ENCODE measurements around the gene SRXN1.

Gene SRXN1

GRCh38 chr20:623704-624103 is 29.3 kb downstream of the SRXN1 start:
- H3K27me3 ChIP-seq (ENCODE audit: insufficient read depth, low read length), result peaks cover 5% of the 10 kb centered on the region; the same call in 1 of the 2 replicates
- no peaks in the 10 kb centered on the region for H3F3A ChIP-seq (ENCODE audit: insufficient read depth, low read length)
- H3K27ac ChIP-seq (ENCODE audit: low read depth, low read length, poor library complexity, severe bottlenecking), result no peak overlapping the region
- no peak overlapping the region for H3K9ac ChIP-seq (ENCODE audit: low read length)
- no peaks in the 10 kb centered on the region for H3K36me3 ChIP-seq (ENCODE audit: insufficient read depth, low read length)
- H3K79me2 ChIP-seq (ENCODE audit: insufficient read depth, low read length), result no peaks in the 10 kb centered on the region
- no peaks in the 10 kb centered on the region for H3K9me2 ChIP-seq (ENCODE audit: low read depth, low read length)
- no peaks in the 10 kb centered on the region for H3K9me3 ChIP-seq (ENCODE audit: low read length)
- no peak overlapping the region for H2AFZ ChIP-seq (ENCODE audit: low read length)
- H3K4me2 ChIP-seq (ENCODE audit: low read length), result no peak overlapping the region
- H3K4me3 ChIP-seq (ENCODE audit: low read depth, low read length, poor library complexity, severe bottlenecking), result no peak overlapping the region
- H3K4me1 ChIP-seq (ENCODE audit: insufficient read depth, low read length, severe bottlenecking), result no peaks in the 10 kb centered on the region
- TF ChIP-seq CTCF (IDR thresholded peaks at IDR 0.05; ENCODE audit: low read length), result no peak
- TF ChIP-seq EZH2 (IDR thresholded peaks at IDR 0.05; ENCODE audit: borderline replicate concordance, low read length), result no peak
- H4K20me1 ChIP-seq (ENCODE audit: insufficient read depth, low read length), result no peaks in the 10 kb centered on the region

DNA sequence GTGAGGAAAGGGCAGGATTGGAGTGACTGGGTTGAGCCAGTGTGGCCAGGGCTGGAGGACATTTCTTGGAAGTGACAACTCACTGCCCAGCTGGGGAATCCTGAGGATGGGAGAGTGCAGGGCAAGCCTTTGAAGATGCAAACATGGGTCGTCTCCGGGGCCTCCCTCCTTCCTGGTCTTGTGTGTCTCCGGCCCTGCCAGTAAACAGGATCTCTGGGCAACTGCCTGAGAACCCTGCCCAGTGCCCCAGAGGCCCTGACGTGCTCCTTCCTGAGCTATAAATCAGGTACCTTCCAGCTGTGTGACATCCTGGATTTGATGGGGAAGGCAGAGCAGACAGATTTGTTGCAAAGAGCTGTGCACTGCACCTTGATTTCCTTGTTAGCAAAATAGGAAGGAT is 30.0 kb downstream of the SRXN1 start:
- H3K4me2 ChIP-seq (ENCODE audit: low read length), result no peak overlapping the region
- H3K4me1 ChIP-seq (ENCODE audit: insufficient read depth, low read length, severe bottlenecking), result no peaks in the 10 kb centered on the region
- H3K36me3 ChIP-seq (ENCODE audit: insufficient read depth, low read length), result no peaks in the 10 kb centered on the region
- H3K27me3 ChIP-seq (ENCODE audit: insufficient read depth, low read length), result peaks cover 5% of the 10 kb centered on the region
- no peak overlapping the region for H2AFZ ChIP-seq (ENCODE audit: low read length)
- H3F3A ChIP-seq (ENCODE audit: insufficient read depth, low read length), result no peaks in the 10 kb centered on the region
- no peak for TF ChIP-seq EZH2 (IDR thresholded peaks at IDR 0.05; ENCODE audit: borderline replicate concordance, low read length)
- TF ChIP-seq CTCF (IDR thresholded peaks at IDR 0.05; ENCODE audit: low read length), result no peak
- H3K9me2 ChIP-seq (ENCODE audit: low read depth, low read length), result no peaks in the 10 kb centered on the region
- H3K9ac ChIP-seq (ENCODE audit: low read length), result no peak overlapping the region
- H3K9me3 ChIP-seq (ENCODE audit: low read length), result no peaks in the 10 kb centered on the region
- no peak overlapping the region for H3K27ac ChIP-seq (ENCODE audit: low read depth, low read length, poor library complexity, severe bottlenecking)
- H3K4me3 ChIP-seq (ENCODE audit: low read depth, low read length, poor library complexity, severe bottlenecking), result no peak overlapping the region
- no peaks in the 10 kb centered on the region for H3K79me2 ChIP-seq (ENCODE audit: insufficient read depth, low read length)
- no peaks in the 10 kb centered on the region for H4K20me1 ChIP-seq (ENCODE audit: insufficient read depth, low read length)

DNA sequence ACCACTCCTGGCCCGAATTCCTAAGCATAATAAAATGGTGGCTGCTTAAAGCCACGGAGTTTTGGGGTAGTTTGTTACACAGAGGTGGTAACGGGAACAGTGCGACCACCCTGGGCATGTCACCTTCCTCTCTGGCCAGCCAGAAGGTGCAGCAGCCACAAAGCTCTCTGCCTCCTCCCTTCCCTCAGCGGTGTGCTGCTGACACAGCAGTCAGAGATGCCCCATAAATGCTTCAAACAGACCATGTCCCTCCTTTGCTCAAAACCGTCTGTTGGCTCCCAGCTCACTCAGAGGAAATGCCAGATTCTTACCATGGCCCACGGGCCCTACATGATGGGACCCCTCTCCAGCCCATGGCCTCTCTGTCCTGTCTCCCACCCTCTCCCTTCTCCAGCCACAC is 30.8 kb downstream of the SRXN1 start:
- no peak overlapping the region for H3K4me2 ChIP-seq (ENCODE audit: low read length)
- no peak overlapping the region for H2AFZ ChIP-seq (ENCODE audit: low read length)
- H3K9me2 ChIP-seq (ENCODE audit: low read depth, low read length), result no peaks in the 10 kb centered on the region
- no peak overlapping the region for H3K9ac ChIP-seq (ENCODE audit: low read length)
- no peaks in the 10 kb centered on the region for H3F3A ChIP-seq (ENCODE audit: insufficient read depth, low read length)
- no peaks in the 10 kb centered on the region for H3K4me1 ChIP-seq (ENCODE audit: insufficient read depth, low read length, severe bottlenecking)
- H3K9me3 ChIP-seq (ENCODE audit: low read length), result 0 out of 2 replicates have a peak, but pooled peaks cover 3% of the 10 kb centered on the region
- no peaks in the 10 kb centered on the region for H3K36me3 ChIP-seq (ENCODE audit: insufficient read depth, low read length)
- no peak overlapping the region for H3K4me3 ChIP-seq (ENCODE audit: low read depth, low read length, poor library complexity, severe bottlenecking)
- H3K27ac ChIP-seq (ENCODE audit: low read depth, low read length, poor library complexity, severe bottlenecking), result no peak overlapping the region
- H3K79me2 ChIP-seq (ENCODE audit: insufficient read depth, low read length), result no peaks in the 10 kb centered on the region
- no peaks in the 10 kb centered on the region for H4K20me1 ChIP-seq (ENCODE audit: insufficient read depth, low read length)
- TF ChIP-seq EZH2 (IDR thresholded peaks at IDR 0.05; ENCODE audit: borderline replicate concordance, low read length) (no peak), CTCF (IDR thresholded peaks at IDR 0.05; ENCODE audit: low read length) (no peak)
- peaks cover 7% of the 10 kb centered on the region for H3K27me3 ChIP-seq (ENCODE audit: insufficient read depth, low read length)

Measured in OCI-LY1 (cell line).